ENCODE measurements around the gene WDR36.

DNA sequence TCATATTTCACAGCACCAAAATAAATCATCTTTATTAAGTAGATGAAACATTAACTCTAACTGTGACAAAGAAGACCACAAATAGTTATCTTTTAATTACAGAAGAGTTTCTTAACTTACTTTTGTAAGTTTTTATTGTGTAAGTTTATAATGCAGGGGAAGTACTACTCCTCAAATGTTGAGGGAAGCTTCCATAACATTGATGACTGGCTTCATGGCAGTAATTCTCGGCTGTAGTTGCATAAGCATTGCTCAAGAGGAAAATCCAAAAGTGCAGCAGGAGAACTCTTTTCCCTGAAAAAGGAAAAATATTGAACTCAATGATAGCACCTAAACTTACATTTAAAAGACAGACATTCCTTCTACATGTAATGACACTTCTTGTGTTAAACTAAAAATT is 16.1 kb upstream of the WDR36 start:
- TF ChIP-seq, protein P1, sequence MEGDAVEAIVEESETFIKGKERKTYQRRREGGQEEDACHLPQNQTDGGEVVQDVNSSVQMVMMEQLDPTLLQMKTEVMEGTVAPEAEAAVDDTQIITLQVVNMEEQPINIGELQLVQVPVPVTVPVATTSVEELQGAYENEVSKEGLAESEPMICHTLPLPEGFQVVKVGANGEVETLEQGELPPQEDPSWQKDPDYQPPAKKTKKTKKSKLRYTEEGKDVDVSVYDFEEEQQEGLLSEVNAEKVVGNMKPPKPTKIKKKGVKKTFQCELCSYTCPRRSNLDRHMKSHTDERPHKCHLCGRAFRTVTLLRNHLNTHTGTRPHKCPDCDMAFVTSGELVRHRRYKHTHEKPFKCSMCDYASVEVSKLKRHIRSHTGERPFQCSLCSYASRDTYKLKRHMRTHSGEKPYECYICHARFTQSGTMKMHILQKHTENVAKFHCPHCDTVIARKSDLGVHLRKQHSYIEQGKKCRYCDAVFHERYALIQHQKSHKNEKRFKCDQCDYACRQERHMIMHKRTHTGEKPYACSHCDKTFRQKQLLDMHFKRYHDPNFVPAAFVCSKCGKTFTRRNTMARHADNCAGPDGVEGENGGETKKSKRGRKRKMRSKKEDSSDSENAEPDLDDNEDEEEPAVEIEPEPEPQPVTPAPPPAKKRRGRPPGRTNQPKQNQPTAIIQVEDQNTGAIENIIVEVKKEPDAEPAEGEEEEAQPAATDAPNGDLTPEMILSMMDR (IDR thresholded peaks at IDR 0.05) = no peak
- TF ChIP-seq EP300 (IDR thresholded peaks at IDR 0.05) (no peak), POLR2AphosphoS5 (IDR thresholded peaks at IDR 0.05) (no peak)

All from upper lobe of left lung (tissue), 4 donors.